GM23248 (cell line): ENCODE results near the gene SLC45A3.

Source experiments
- EZH2 ChIP-seq: fragments of 200-600 bp; sonication (generic); IDR thresholded peaks from 2 replicates; pipeline ENCODE4 v1.6.1; 2018; ENCODE audit warnings: antibody characterized with exemption, mild to moderate bottlenecking; ENCODE audit not compliant: insufficient read depth, poor library complexity, severe bottlenecking
- EZH2phosphoT487 ChIP-seq: fragments of 200-600 bp; sonication (generic); IDR thresholded peaks from 2 replicates; pipeline ENCODE4 v1.6.1; 2018; ENCODE audit warnings: antibody characterized with exemption, moderate library complexity, mild to moderate bottlenecking, low read depth; ENCODE audit not compliant: insufficient read depth

GRCh38 chr1:205714906-205715246 is 34.6 kb upstream of the SLC45A3 start:
- TF ChIP-seq EZH2 (no peak), EZH2phosphoT487 (no peak)
